GM12875 (cell line): ENCODE results near the gene MRPS22.

Experiments
- H3K4me3 ChIP-seq: one replicate; pipeline ENCODE4 v1.5.1; 2011; ENCODE audit warnings: low read depth, low read length, control low read depth
- CTCF ChIP-seq: IDR thresholded peaks from 2 replicates; pipeline ENCODE4 v1.5.1; 2011; ENCODE audit warnings: low read depth, mild to moderate bottlenecking, control low read depth, inconsistent platforms, low read length, moderate library complexity, borderline replicate concordance; ENCODE audit not compliant: insufficient read depth

MRPS22 gene

GRCh38 chr3:139339219-139339906 is 4.5 kb upstream of the MRPS22 start:
- TF ChIP-seq CTCF: no peak
- no peak overlapping the region for H3K4me3 ChIP-seq

- H3K4me3 ChIP-seq: no peak overlapping the region
- no peak for TF ChIP-seq CTCF
Observed at GRCh38 chr3:139340784-139341183, 3.0 kb upstream of the MRPS22 start.

- TF ChIP-seq CTCF: no peak
- no peak overlapping the region for H3K4me3 ChIP-seq
Observed at GRCh38 chr3:139342054-139342453, 1.8 kb upstream of the MRPS22 start.

- no peak for TF ChIP-seq CTCF
- no peak overlapping the region for H3K4me3 ChIP-seq
Observed at GRCh38 chr3:139346771-139347170, 3.0 kb downstream of the MRPS22 start.

- TF ChIP-seq CTCF: peak; percentile 27; the same call in 1 of the 2 replicates
- H3K4me3 ChIP-seq: no peak overlapping the region
Observed at GRCh38 chr3:139353920-139354556, 10.2 kb downstream of the MRPS22 start.

GRCh38 chr3:139354661-139355060 is 10.8 kb downstream of the MRPS22 start:
- TF ChIP-seq CTCF: no peak
- H3K4me3 ChIP-seq: no peak overlapping the region

GRCh38 chr3:139355476-139355875 is 11.7 kb downstream of the MRPS22 start:
- no peak overlapping the region for H3K4me3 ChIP-seq
- no peak for TF ChIP-seq CTCF
